ENCODE measurements around the gene TMCO2.

DNA sequence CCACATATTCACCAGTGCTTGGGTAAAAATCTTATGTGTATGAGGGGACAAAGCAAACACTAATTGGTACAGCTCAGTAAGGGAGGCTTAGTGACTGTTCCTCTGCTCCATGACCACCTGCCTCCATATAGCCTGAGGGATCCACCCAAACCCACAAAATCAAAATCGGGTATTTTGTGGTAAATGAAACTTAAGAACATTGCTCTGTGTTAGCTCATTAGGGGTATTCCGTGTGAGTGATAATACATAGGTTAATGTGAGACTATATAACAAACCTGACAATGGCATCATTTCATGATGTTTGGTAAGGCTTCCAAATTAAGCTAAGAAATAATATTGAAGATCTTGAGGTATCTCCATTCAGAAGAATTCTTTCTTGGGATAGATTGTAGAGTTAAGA, 43.6 kb downstream of the TMCO2 start:
- no peak for TF ChIP-seq SUZ12 (IDR thresholded peaks at IDR 0.05; ENCODE audit: extremely low read depth, insufficient read depth, insufficient read length)
- no peak for TF ChIP-seq ZNF274 (IDR thresholded peaks at IDR 0.05; ENCODE audit: low read depth, low read length)
- TF ChIP-seq YY1 (IDR thresholded peaks at IDR 0.05; ENCODE audit: insufficient read depth, insufficient read length) = no peak

Data from NT2/D1 (cell line).